Adrenal gland (tissue), 5 donors: ENCODE data around the gene ZCCHC7.

ENCODE experiments used
- CTCF ChIP-seq, 6 experiments: fragments of 450-650 bp in 4 of 6; fragments of 200-600 bp in 2 of 6; sonication (generic) in 1 of 6; IDR thresholded peaks; 1 replicate in 5 of 6; 2 replicates in 1 of 6; pipeline versions ENCODE4 v1.5.1 to v1.8.0; 2016 to 2021; ENCODE audit warnings: antibody characterized with exemption in 6 of 6, mild to moderate bottlenecking in 2 of 6, moderate library complexity in 1 of 6
- POLR2A ChIP-seq, 2 donors: fragments of 450-650 bp; IDR thresholded peaks; one replicate each; pipeline ENCODE4 v1.6.1; 2017; ENCODE audit warnings: antibody characterized with exemption in 2 of 2, mild to moderate bottlenecking in 2 of 2, moderate library complexity in 1 of 2
- donor health status: DM: no; HTN: no; CAD: no.

- no peak for TF ChIP-seq CTCF (IDR thresholded peaks at IDR 0.05)
- no peak for TF ChIP-seq POLR2A (IDR thresholded peaks at IDR 0.05)
Observed at GRCh38 chr9:37198039-37198729, 77.8 kb downstream of the ZCCHC7 start.
